Measurements from ENCODE around the gene CBL. TPM values are rescaled to one million over a fixed set of nuclear protein-coding genes. Genes with fewer than 3 reads are reported as not detected.
A peak's percentile ranks its signal among the peaks of the same experiment; 100 is the strongest.

The CBL gene
- total and polyA plus RNA-seq, 10 of the 15 experiments (the other 5 are each of a cell fraction or from before 2014, with no cell fraction given) = 3.9 to 27.1 (median 9.5) TPM

- H3K27me3 ChIP-seq (replicated peaks in 1 of 2; ENCODE audit: control insufficient read depth in 2 of 2, insufficient read depth in 2 of 2, low read length in 1 of 2) = peaks cover 9 to 11% of the 10 kb centered on the region in 2 experiments
- BruUV-seq (replicated peaks) = no TSS peak
- POLR2A ChIA-PET = no interaction called here
- H3K36me3 ChIP-seq (ENCODE audit: control insufficient read depth in 2 of 2, insufficient read depth in 2 of 2, low read length in 1 of 2) = no peaks in the 10 kb centered on the region
- FAIRE-seq = no peak
- peaks cover 9% of the 10 kb centered on the region for H3K79me2 ChIP-seq (ENCODE audit: control insufficient read depth, insufficient read depth, low read length)
- H3K4me2 ChIP-seq (ENCODE audit: control insufficient read depth, insufficient read depth) = 0 out of 2 replicates have a peak overlapping the region, but pooled peaks have one; percentile 9
- no peaks in the 10 kb centered on the region for H4K20me1 ChIP-seq (ENCODE audit: control insufficient read depth, insufficient read depth)
- peak; percentile 63 for ATAC-seq
- no peak overlapping the region for H3K27ac ChIP-seq (ENCODE audit: control insufficient read depth, insufficient read depth)
- no peak for DNase-seq (ENCODE audit: low read depth, low spot score)
- RAD21 ChIA-PET (ENCODE audit: unreplicated experiment) = no interaction called here
- SMC1A ChIA-PET (ENCODE audit: uncharacterized antibody, unreplicated experiment) = interaction anchor here (1.1 to 1.5 kb wide), 2 partner anchors 18 to 77 kb away, joined by 3 read pairs; no protein-coding TSS in a partner anchor
- H3K4me1 ChIP-seq (ENCODE audit: control insufficient read depth, insufficient read depth, low read length) = peaks cover 8% of the 10 kb centered on the region
- in situ Hi-C loops (cut with MboI) (no loop called here), intact Hi-C loops (cut with micrococcal nuclease; ENCODE audit: unreplicated experiment) (loop anchor here (5.0 kb wide), 2 partner anchors 133 to 272 kb away; partner anchors contain the start of gene VPS11)
- WGBS (ENCODE audit: insufficient coverage, insufficient replicate concordance, low lambda C conversion rate, missing lambda C conversion rate) = 33% methylated on average over 54 of the region's 86 CpGs
- no peak overlapping the region for H3K9ac ChIP-seq (ENCODE audit: control insufficient read depth, insufficient read depth, low read length)
- TF ChIP-seq SUZ12 (IDR thresholded peaks at IDR 0.05; ENCODE audit: unreplicated experiment) (peak; percentile 97), TBL1XR1 (IDR thresholded peaks at IDR 0.05; ENCODE audit: low read depth, low read length) (no peak), NFYB (IDR thresholded peaks at IDR 0.05; ENCODE audit: insufficient read depth, low read depth, low read length) (no peak), CHD2 (IDR thresholded peaks at IDR 0.05; ENCODE audit: borderline replicate concordance, low read depth, low read length) (0 out of 2 replicates have a peak, but pooled peaks have one; percentile 34), NFIC (IDR thresholded peaks at IDR 0.05; ENCODE audit: low read depth, low read length) (no peak), KDM1A (IDR thresholded peaks at IDR 0.05; ENCODE audit: borderline replicate concordance) (no peak), SMC3 (IDR thresholded peaks at IDR 0.05; ENCODE audit: borderline replicate concordance, low read length) (peak; percentile 27; the same call in 1 of the 2 replicates), RAD21 (IDR thresholded peaks at IDR 0.05; ENCODE audit: insufficient read depth, low read depth, low read length) (peak; percentile 25; the same call in 1 of the 2 replicates), IKZF2 (IDR thresholded peaks at IDR 0.05) (no peak), IKZF1 (conservative IDR thresholded peaks at IDR 0.05) (0 out of 2 replicates have a peak, but pooled peaks have one; percentile 34), CBFB (IDR thresholded peaks at IDR 0.05; ENCODE audit: low read depth) (no peak), DPF2 (IDR thresholded peaks at IDR 0.05) (0 out of 2 replicates have a peak, but pooled peaks have one; percentile 39), CTCF (IDR thresholded peaks at IDR 0.05 in 2 of 3, conservative IDR thresholded peaks at IDR 0.05 in 1 of 3; ENCODE audit: control insufficient read depth in 2 of 3, extremely low read depth in 1 of 3, insufficient read depth in 1 of 3, low read depth in 3 of 3, low read length in 3 of 3) (peak; percentile 48 to 76 (median 49)), NR2F1 (conservative IDR thresholded peaks at IDR 0.05) (0 out of 2 replicates have a peak, but pooled peaks have one; percentile 26), MXI1 (IDR thresholded peaks at IDR 0.05; ENCODE audit: low read depth, low read length) (no peak), SMAD5 (IDR thresholded peaks at IDR 0.05; ENCODE audit: low read depth) (no peak), LARP7 (IDR thresholded peaks at IDR 0.05) (0 out of 2 replicates have a peak, but pooled peaks have one; percentile 37), GABPA (IDR thresholded peaks at IDR 0.05; ENCODE audit: low read depth) (no peak), SIN3A (IDR thresholded peaks at IDR 0.05; ENCODE audit: low read depth, low read length) (no peak)
- no peak overlapping the region for H3K4me3 ChIP-seq
- CTCF ChIA-PET = interaction anchor here (0.6 to 3.7 kb wide), 12 partner anchors 8 to 475 kb away, joined by 3 to 45 read pairs (median 4); partner anchors contain the start of genes MFRP, NLRX1 and USP2
- no peak overlapping the region for H2AFZ ChIP-seq (ENCODE audit: control insufficient read depth, low read depth, low read length)
- no peaks in the 10 kb centered on the region for H3K9me3 ChIP-seq (replicated peaks; ENCODE audit: control insufficient read depth, insufficient read depth, low read length)
Observed at GRCh38 chr11:119339589-119340334, 133.6 kb downstream of the CBL start.

Measured in GM12878 (cell line).